H1 (cell line): ENCODE data around the gene NOS3. TPM values are rescaled to one million over a fixed set of nuclear protein-coding genes. Genes with fewer than 3 reads are reported as not detected.

Experiments used
- CTCF ChIA-PET: fragments of 300-600 bp; sonication (Branson Sonifier 250); formaldehyde crosslinking; loops from one replicate; lab custom pipeline; 2021; ENCODE audit not compliant: partially characterized antibody; lab: Charles Lee
- POLR2A ChIA-PET: fragments of 300-600 bp; sonication (Branson Sonifier 250); formaldehyde crosslinking; loops from one replicate; lab custom pipeline; 2021; ENCODE audit warnings: inconsistent platforms; ENCODE audit not compliant: partially characterized antibody; lab: Charles Lee
- DNase-seq, 2 experiments: peaks; one replicate each; pipeline versions ENCODE4 v3.0.0 to v3.0.0-alpha.2; 2010 to 2022; ENCODE audit warnings: low spot score in 2 of 2, low read depth in 1 of 2, mixed read lengths in 1 of 2
- FAIRE-seq: peaks from 2 replicates; lab custom pipeline; 2011; peaks lifted over from hg19 to GRCh38; lab: Jason Lieb, UNC
- H2AFZ ChIP-seq: 2 replicates; pipeline ENCODE4 v1.8.1; 2012; ENCODE audit warnings: low read length, inconsistent platforms
- H2AK5ac ChIP-seq: 2 replicates; pipeline ENCODE4 v1.6.1; 2013; ENCODE audit warnings: low read depth, low read length
- H2BK120ac ChIP-seq: replicated peaks from 2 replicates; pipeline ENCODE3; 2013; ENCODE audit warnings: low read depth, low read length, inconsistent platforms
- H2BK12ac ChIP-seq: 2 replicates; pipeline ENCODE4 v1.6.1; 2013; ENCODE audit warnings: low read depth, low read length
- H2BK15ac ChIP-seq: 2 replicates; pipeline ENCODE4 v1.6.1; 2013; ENCODE audit warnings: low read length
- H2BK20ac ChIP-seq: 2 replicates; pipeline ENCODE4 v1.6.1; 2013; ENCODE audit warnings: low read length
- H2BK5ac ChIP-seq: 2 replicates; pipeline ENCODE4 v1.6.1; 2013; ENCODE audit warnings: low read depth, low read length
- H3K14ac ChIP-seq: 2 replicates; pipeline ENCODE4 v1.6.1; 2013; ENCODE audit warnings: inconsistent platforms; ENCODE audit not compliant: insufficient read length
- H3K18ac ChIP-seq: 2 replicates; pipeline ENCODE4 v1.6.1; 2013; ENCODE audit warnings: low read length; ENCODE audit errors: extremely low read depth
- H3K23ac ChIP-seq: 2 replicates; pipeline ENCODE4 v1.6.1; 2013; ENCODE audit warnings: inconsistent platforms; ENCODE audit not compliant: insufficient read length
- H3K23me2 ChIP-seq: 2 replicates; pipeline ENCODE4 v1.6.1; 2013; ENCODE audit warnings: low read depth, low read length
- H3K27ac ChIP-seq: 2 replicates; pipeline ENCODE4 v1.6.1; 2011; ENCODE audit warnings: low read depth, low read length, inconsistent platforms
- H3K27me3 ChIP-seq, 4 experiments: replicated peaks in 1 of 4; 1 replicate in 1 of 4; 2 replicates in 3 of 4; pipeline versions ENCODE4 v1.6.1 to v1.8.1; 2011 to 2013; ENCODE audit warnings: low read length in 3 of 4, mild to moderate bottlenecking in 3 of 4, inconsistent platforms in 2 of 4, mixed read lengths in 2 of 4, moderate library complexity in 1 of 4; ENCODE audit not compliant: control insufficient read depth in 3 of 4, insufficient read depth in 3 of 4; ENCODE audit errors: extremely low read depth in 1 of 4
- H3K36me3 ChIP-seq, 4 experiments: 2 replicates each; pipeline versions ENCODE4 v1.6.1 to v1.8.1; 2011 to 2013; ENCODE audit warnings: mild to moderate bottlenecking in 4 of 4, low read length in 3 of 4, moderate library complexity in 2 of 4, control low read depth in 1 of 4, inconsistent platforms in 1 of 4; ENCODE audit not compliant: insufficient read depth in 4 of 4, control insufficient read depth in 2 of 4
- H3K4ac ChIP-seq: replicated peaks from 2 replicates; pipeline ENCODE3; 2013; ENCODE audit warnings: low read length, low read depth, mixed read lengths, inconsistent platforms; ENCODE audit not compliant: insufficient read length
- H3K4me1 ChIP-seq, 4 experiments: replicated peaks in 1 of 4; 1 replicate in 1 of 4; 2 replicates in 3 of 4; pipeline versions ENCODE4 v1.6.1 to v1.8.1; 2011 to 2013; ENCODE audit warnings: low read length in 3 of 4, inconsistent platforms in 2 of 4, mixed read lengths in 1 of 4; ENCODE audit not compliant: insufficient read depth in 4 of 4, control insufficient read depth in 3 of 4
- H3K4me2 ChIP-seq, 2 experiments: 2 replicates each; pipeline versions ENCODE4 v1.6.1 to v1.8.1; 2011 to 2013; ENCODE audit warnings: low read depth in 2 of 2, low read length in 2 of 2, control low read depth in 1 of 2, inconsistent platforms in 1 of 2, mild to moderate bottlenecking in 1 of 2; ENCODE audit not compliant: insufficient read depth in 1 of 2
- H3K4me3 ChIP-seq, 4 experiments: fragments of 200-600, 300-600 bp in 1 of 4; sonication (generic), shearing (Covaris generic), sonication (Bioruptor Twin) in 1 of 4; 2 replicates each; pipeline versions ENCODE4 v1.5.1 to v1.8.1; 2011 to 2016; ENCODE audit warnings: low read length in 4 of 4, low read depth in 3 of 4, control low read depth in 2 of 4, inconsistent platforms in 2 of 4, mild to moderate bottlenecking in 2 of 4, mixed read lengths in 1 of 4, moderate library complexity in 1 of 4; ENCODE audit not compliant: insufficient read depth in 2 of 4; ENCODE audit errors: extremely low read depth in 1 of 4
- H3K56ac ChIP-seq: replicated peaks from 2 replicates; pipeline ENCODE3; 2013; ENCODE audit warnings: low read depth, mild to moderate bottlenecking, mixed read lengths, low read length, inconsistent platforms; ENCODE audit not compliant: insufficient read length
- H3K79me1 ChIP-seq: 2 replicates; pipeline ENCODE4 v1.6.1; 2013; ENCODE audit warnings: low read depth, low read length, control low read depth
- H3K79me2 ChIP-seq, 2 experiments: 2 replicates each; pipeline versions ENCODE4 v1.6.1 to v1.8.1; 2012 to 2013; ENCODE audit warnings: low read length in 2 of 2, mild to moderate bottlenecking in 2 of 2, inconsistent platforms in 1 of 2; ENCODE audit not compliant: insufficient read depth in 2 of 2, control insufficient read depth in 1 of 2
- H3K9ac ChIP-seq, 4 experiments: replicated peaks in 1 of 4; 1 replicate in 1 of 4; 2 replicates in 3 of 4; pipeline versions ENCODE4 v1.6.1 to v1.8.1; 2011 to 2013; ENCODE audit warnings: low read depth in 3 of 4, low read length in 3 of 4, control low read depth in 2 of 4, mild to moderate bottlenecking in 2 of 4, moderate library complexity in 2 of 4, inconsistent platforms in 1 of 4; ENCODE audit errors: extremely low read depth in 1 of 4
- H3K9me3 ChIP-seq, 2 experiments: 2 replicates each; pipeline versions ENCODE4 v1.6.1 to v1.8.1; 2012 to 2013; ENCODE audit warnings: mild to moderate bottlenecking in 2 of 2, moderate library complexity in 2 of 2, control low read depth in 1 of 2, inconsistent platforms in 1 of 2, low read depth in 1 of 2, low read length in 1 of 2, mixed read lengths in 1 of 2; ENCODE audit not compliant: insufficient read depth in 2 of 2
- H4K20me1 ChIP-seq, 2 experiments: replicated peaks in 1 of 2; 2 replicates each; pipeline versions ENCODE3 to v1.8.1; 2011 to 2013; ENCODE audit warnings: inconsistent platforms in 2 of 2, low read length in 2 of 2, mild to moderate bottlenecking in 1 of 2; ENCODE audit not compliant: insufficient read depth in 2 of 2, control insufficient read depth in 1 of 2
- H4K5ac ChIP-seq: 2 replicates; pipeline ENCODE4 v1.6.1; 2013; ENCODE audit warnings: low read length, low read depth, mixed read lengths, inconsistent platforms; ENCODE audit not compliant: insufficient read length
- H4K8ac ChIP-seq: 2 replicates; pipeline ENCODE4 v1.8.0; 2013; ENCODE audit warnings: mild to moderate bottlenecking, moderate library complexity, low read length, inconsistent platforms; ENCODE audit not compliant: insufficient read depth; ENCODE audit errors: extremely low read depth
- H4K91ac ChIP-seq: replicated peaks from 2 replicates; pipeline ENCODE3; 2013; ENCODE audit warnings: low read length, mixed read lengths, inconsistent platforms; ENCODE audit not compliant: insufficient read length
- ASH2L ChIP-seq: fragments of 200-600, 300-600 bp; sonication (generic); IDR thresholded peaks from one replicate; pipeline ENCODE4 v1.7.1; 2017; ENCODE audit warnings: low read length
- POLR2AphosphoS5 ChIP-seq: IDR thresholded peaks from 2 replicates; pipeline ENCODE4 v1.6.1; 2011; ENCODE audit warnings: low read depth, low read length
- WGBS, 2 experiments: shearing (Covaris generic) in 1 of 2; methylation state at CpG; one replicate each; pipeline versions ENCODE4 v1.1.6 to v1.1.7; 2013 to 2015; ENCODE audit warnings: low lambda C conversion rate in 2 of 2, mixed read lengths in 2 of 2, inconsistent platforms in 1 of 2, low coverage in 1 of 2, missing lambda C conversion rate in 1 of 2; ENCODE audit not compliant: insufficient replicate concordance in 2 of 2, insufficient coverage in 1 of 2, insufficient read length in 1 of 2; ENCODE audit errors: extremely low coverage in 1 of 2, missing lambda C conversion rate in 1 of 2; 5-methylcytosine and 5-hydroxymethylcytosine counted together
- polyA plus RNA-seq, 7 experiments: library from polyadenylated mRNA; depleted of rRNA in 3 of 7; stranded (reverse) in 5 of 7; unstranded in 2 of 7; fragments of >200 nt in 5 of 7; fragments of 200-250 nt in 2 of 7; gene quantifications; 1 replicate in 5 of 7; 2 replicates in 1 of 7; 4 replicates in 1 of 7; pipeline versions ENCODE4 v1.2.1 to v1.2.3, GENCODE V29; 2011 to 2013; ENCODE audit warnings: missing spikeins in 2 of 7, mixed read lengths in 2 of 7
- total RNA-seq: library from RNA; stranded (reverse); fragmentation: NEBNext Ultra II Directional; extraction: Animal tissue kit (Norgen Biotek cat#: 25700); gene quantifications from 2 replicates; pipeline ENCODE4 v1.2.1, GENCODE V29; 2021

The NOS3 gene
- total and polyA plus RNA-seq, 2 of the 8 experiments (the other 6 are each of a cell fraction or from before 2014, with no cell fraction given): 4.4 to 16.2 TPM

GRCh38 chr7:150945171-150945852 is 45.5 kb upstream of the NOS3 start:
- Histone ChIP-seq H3K18ac (peak overlapping the region; percentile 48; the same call in 1 of the 2 replicates), H3K23me2 (peaks cover 4% of the 10 kb centered on the region; the same call in 1 of the 2 replicates), H3K27me3 (peaks cover 0 to 18% (median 13%) of the 10 kb centered on the region in 4 experiments; a peak in 5 of 7 replicates), H3K4me2 (no peak overlapping the region), H3K14ac (no peak overlapping the region), H3K79me2 (no peaks in the 10 kb centered on the region), H3K9ac (no peak overlapping the region), H2BK20ac (no peak overlapping the region), H3K27ac (no peak overlapping the region), H3K4me3 (no peak overlapping the region), H2BK120ac (no peak overlapping the region), H4K91ac (peak overlapping the region; percentile 70), H3K36me3 (no peaks in the 10 kb centered on the region), H3K9me3 (no peaks in the 10 kb centered on the region), H2BK12ac (0 out of 2 replicates have a peak overlapping the region, but pooled peaks have one; percentile 87), H2BK5ac (peak overlapping the region; percentile 44; the same call in 1 of the 2 replicates), H3K56ac (no peak overlapping the region), H3K23ac (no peak overlapping the region), H2AFZ (no peak overlapping the region), H4K8ac (no peak overlapping the region), H2BK15ac (peak overlapping the region; percentile 88; the same call in 1 of the 2 replicates), H4K20me1 (peaks cover 0 to 3% of the 10 kb centered on the region in 2 experiments), H2AK5ac (no peak overlapping the region), H3K79me1 (no peaks in the 10 kb centered on the region), H4K5ac (no peak overlapping the region), H3K4ac (no peak overlapping the region), H3K4me1 (peaks cover 0 to 44% (median 30%) of the 10 kb centered on the region in 4 experiments; a peak in 6 of 7 replicates)
- WGBS, 2 experiments: 80% methylated on average over 16 of the region's 19 CpGs; no CpG with 5 or more reads in 1 of the 2 experiments
- ChIA-PET CTCF (interaction anchor here (0.7 to 6.1 kb wide), 10 partner anchors 13 to 73 kb away, joined by 3 to 35 read pairs (median 6); no protein-coding TSS in a partner anchor), POLR2A (interaction anchor here (1.4 kb wide), 1 partner anchor 37 kb away, joined by 3 read pairs; no protein-coding TSS in a partner anchor)
- FAIRE-seq (no peak), DNase-seq (no peak)
- TF ChIP-seq ASH2L (no peak), POLR2AphosphoS5 (no peak)
